ENCODE results near the gene SLC66A1.
"Not testable (repeated sequence)": the region's sequence is repeated elsewhere in the genome, so short reads cannot be mapped to it uniquely, and the experiment has no call there.

GRCh38 chr1:19304081-19304480 lies 8.0 kb upstream of the SLC66A1 start:
- not testable (repeated sequence) for TF ChIP-seq POLR2A (IDR thresholded peaks at IDR 0.05; ENCODE audit: low read length); GATA1 (IDR thresholded peaks at IDR 0.05; ENCODE audit: low read depth, low read length)

Measured in erythroblast (primary cell).